CD4-positive, alpha-beta T cell (primary cell): ENCODE measurements around the gene RNF32. TPM values are rescaled to one million over a fixed set of nuclear protein-coding genes. Genes with fewer than 3 reads are reported as not detected.

Experiments used
- ATAC-seq: fragments of 200-7000 bp; cut with Tn5 transposase; one replicate; pipeline ENCODE4 v1.10.0; 2022; ENCODE audit warnings: mild to moderate bottlenecking; ENCODE audit not compliant: poor library complexity
- CTCF ChIA-PET: fragments of 350-600 bp; sonication (Branson Sonifier 250); formaldehyde crosslinking; loops from one replicate; lab custom pipeline; 2021; ENCODE audit warnings: antibody characterized with exemption, inconsistent platforms; lab: Charles Lee
- POLR2A ChIA-PET: fragments of 350-600 bp; sonication (Branson Sonifier 250); formaldehyde crosslinking; loops from one replicate; lab custom pipeline; 2021; ENCODE audit warnings: antibody characterized with exemption, inconsistent platforms; lab: Charles Lee
- DNase-seq, 14 experiments: peaks; one replicate each; pipeline ENCODE4 v3.0.0-alpha.2; 2013 to 2020; ENCODE audit warnings: mixed read lengths in 2 of 14
- H3K27ac ChIP-seq, 2 donors: one replicate each; pipeline versions ENCODE4 v1.5.1 to v1.7.0; 2013; ENCODE audit warnings: low read length in 2 of 2, low read depth in 1 of 2, mild to moderate bottlenecking in 1 of 2
- H3K27me3 ChIP-seq, 2 experiments: 1 replicate in 1 of 2; 2 replicates in 1 of 2; pipeline versions ENCODE4 v1.6.1 to v1.7.0; 2013; ENCODE audit warnings: low read length in 2 of 2, control low read depth in 1 of 2, mild to moderate bottlenecking in 1 of 2, moderate library complexity in 1 of 2; ENCODE audit not compliant: insufficient read depth in 2 of 2, control insufficient read depth in 1 of 2
- H3K36me3 ChIP-seq: one replicate; pipeline ENCODE4 v1.6.1; 2013; ENCODE audit warnings: low read length, control low read depth; ENCODE audit not compliant: insufficient read depth
- H3K4me1 ChIP-seq: one replicate; pipeline ENCODE4 v1.6.1; 2013; ENCODE audit warnings: low read length, control low read depth; ENCODE audit not compliant: insufficient read depth
- H3K4me3 ChIP-seq: one replicate; pipeline ENCODE4 v1.5.1; 2013; ENCODE audit warnings: mild to moderate bottlenecking, low read length, moderate library complexity
- H3K9me3 ChIP-seq, 2 experiments: 1 replicate in 1 of 2; 2 replicates in 1 of 2; pipeline versions ENCODE4 v1.6.1 to v1.7.0; 2013; ENCODE audit warnings: low read length in 2 of 2, mild to moderate bottlenecking in 2 of 2, control low read depth in 1 of 2, moderate library complexity in 1 of 2; ENCODE audit not compliant: control insufficient read depth in 1 of 2, insufficient read depth in 1 of 2
- H3K27ac Mint-ChIP-seq: one replicate; pipeline ENCODE4 v1.8.0; 2020; ENCODE audit warnings: mixed read lengths
- H3K27me3 Mint-ChIP-seq: one replicate; pipeline ENCODE4 v1.8.0; 2021; ENCODE audit warnings: mixed read lengths
- H3K36me3 Mint-ChIP-seq: one replicate; pipeline ENCODE4 v1.8.0; 2021; ENCODE audit warnings: low read depth, mixed read lengths
- H3K4me1 Mint-ChIP-seq: one replicate; pipeline ENCODE4 v1.8.0; 2021; ENCODE audit warnings: low read depth, mixed read lengths
- H3K4me3 Mint-ChIP-seq: one replicate; pipeline ENCODE4 v1.8.0; 2020; ENCODE audit warnings: mild to moderate bottlenecking, mixed read lengths
- H3K9me3 Mint-ChIP-seq: one replicate; pipeline ENCODE4 v1.8.0; 2020; ENCODE audit warnings: mixed read lengths
- CTCF ChIP-seq: fragments of 200-600 bp; IDR thresholded peaks from one replicate; pipeline ENCODE4 v1.8.0; 2022; ENCODE audit warnings: antibody characterized with exemption, mild to moderate bottlenecking
- intact Hi-C, 2 experiments: fragments of 100-400 bp; cut with DNase I in 1 of 2; cut with micrococcal nuclease in 1 of 2; formaldehyde crosslinking; loops; one replicate each; pipeline versions ENCODE4 v1.15.1 to v1.9.0; 2023 to 2025; cut with DNase I, micrococcal nuclease
- total RNA-seq, 174 experiments: library from RNA in 2 of 174; stranded (reverse) in 2 of 174; gene quantifications; one replicate each; pipeline ENCODE4 v1.2.3 and lab custom pipeline; 2021 to 2026

Gene RNF32
- total RNA-seq, 2 experiments from 2014 or later: 0.99 TPM; not detected in 1

GRCh38 chr7:156675721-156676120, 35.1 kb downstream of the RNF32 start:
- H3K9me3 Mint-ChIP-seq: no peaks in the 10 kb centered on the region
- H3K4me3 Mint-ChIP-seq: no peak overlapping the region
- ChIA-PET POLR2A (no interaction called here), CTCF (no interaction called here)
- ATAC-seq (no peak), DNase-seq (no peak)
- H3K27ac Mint-ChIP-seq: no peak overlapping the region
- H3K36me3 ChIP-seq: peaks cover 42% of the 10 kb centered on the region
- no peak overlapping the region for H3K4me3 ChIP-seq
- no peaks in the 10 kb centered on the region for H3K27me3 Mint-ChIP-seq
- H3K36me3 Mint-ChIP-seq: peaks cover 72% of the 10 kb centered on the region
- H3K4me1 Mint-ChIP-seq: no peaks in the 10 kb centered on the region
- TF ChIP-seq CTCF: no peak
- H3K27me3 ChIP-seq: no peaks in the 10 kb centered on the region
- H3K9me3 ChIP-seq: no peaks in the 10 kb centered on the region
- intact Hi-C loops: no loop called here
- no peak overlapping the region for H3K27ac ChIP-seq
- H3K4me1 ChIP-seq: no peaks in the 10 kb centered on the region

GRCh38 chr7:156676263-156676662, 35.7 kb downstream of the RNF32 start:
- no peak overlapping the region for H3K4me3 Mint-ChIP-seq
- ATAC-seq (no peak), DNase-seq (no peak)
- peaks cover 42% of the 10 kb centered on the region for H3K36me3 ChIP-seq
- no peaks in the 10 kb centered on the region for H3K9me3 Mint-ChIP-seq
- no peaks in the 10 kb centered on the region for H3K4me1 ChIP-seq
- CTCF ChIA-PET: no interaction called here
- no peaks in the 10 kb centered on the region for H3K4me1 Mint-ChIP-seq
- TF ChIP-seq CTCF: no peak
- peaks cover 67% of the 10 kb centered on the region for H3K36me3 Mint-ChIP-seq
- no peaks in the 10 kb centered on the region for H3K27me3 Mint-ChIP-seq
- no peak overlapping the region for H3K4me3 ChIP-seq
- H3K27ac Mint-ChIP-seq: no peak overlapping the region
- POLR2A ChIA-PET: no interaction called here
- intact Hi-C loops: no loop called here
- H3K27me3 ChIP-seq: no peaks in the 10 kb centered on the region
- no peaks in the 10 kb centered on the region for H3K9me3 ChIP-seq
- H3K27ac ChIP-seq: no peak overlapping the region

- intact Hi-C loops: no loop called here
- H3K36me3 ChIP-seq: peaks cover 44% of the 10 kb centered on the region
- ATAC-seq: no peak
- Mint-ChIP-seq H3K36me3 (peaks cover 73% of the 10 kb centered on the region), H3K27me3 (no peaks in the 10 kb centered on the region), H3K4me3 (no peak overlapping the region), H3K9me3 (no peaks in the 10 kb centered on the region), H3K27ac (no peak overlapping the region), H3K4me1 (no peaks in the 10 kb centered on the region)
- H3K9me3 ChIP-seq: no peaks in the 10 kb centered on the region
- POLR2A ChIA-PET: no interaction called here
- CTCF ChIA-PET: no interaction called here
- no peak for DNase-seq
- H3K4me3 ChIP-seq: no peak overlapping the region
- no peaks in the 10 kb centered on the region for H3K27me3 ChIP-seq
- H3K4me1 ChIP-seq: no peaks in the 10 kb centered on the region
- TF ChIP-seq CTCF: no peak
- no peak overlapping the region for H3K27ac ChIP-seq
Observed at GRCh38 chr7:156677374-156678054, 36.9 kb downstream of the RNF32 start.
